ENCODE results near the gene CCDC182.

DNA sequence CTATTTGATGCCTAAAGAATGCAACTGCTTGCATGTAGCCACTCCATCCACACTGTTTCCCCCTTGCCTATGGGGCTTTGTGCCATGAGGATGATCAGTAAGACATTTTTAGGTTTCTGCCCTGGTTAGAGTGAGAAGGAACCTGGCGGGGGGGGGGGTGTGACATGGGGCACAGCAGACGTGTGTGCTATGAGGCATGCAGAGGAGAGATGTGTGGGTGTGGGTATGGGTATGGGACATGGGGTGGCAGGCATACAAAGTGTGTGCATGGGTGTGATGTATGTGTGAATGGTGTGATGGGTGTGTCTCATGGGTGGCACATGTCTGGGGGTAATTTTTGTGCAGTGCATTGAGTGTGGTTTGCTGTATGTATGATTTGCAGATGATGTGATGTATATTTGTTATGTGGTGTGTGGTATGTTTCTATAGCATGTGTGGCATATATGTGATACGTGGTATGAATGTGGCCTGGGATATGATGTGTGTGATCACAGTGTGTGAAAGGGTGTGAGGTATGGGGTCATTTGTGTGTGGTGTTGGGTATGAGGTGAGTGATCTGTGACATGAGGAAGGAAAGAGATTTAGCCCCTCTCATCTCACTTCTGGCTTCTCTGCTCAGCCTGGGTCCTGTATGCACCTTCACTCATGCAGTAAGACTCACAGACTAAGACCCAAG, 14.9 kb downstream of the CCDC182 start:
- TF ChIP-seq, protein P1, sequence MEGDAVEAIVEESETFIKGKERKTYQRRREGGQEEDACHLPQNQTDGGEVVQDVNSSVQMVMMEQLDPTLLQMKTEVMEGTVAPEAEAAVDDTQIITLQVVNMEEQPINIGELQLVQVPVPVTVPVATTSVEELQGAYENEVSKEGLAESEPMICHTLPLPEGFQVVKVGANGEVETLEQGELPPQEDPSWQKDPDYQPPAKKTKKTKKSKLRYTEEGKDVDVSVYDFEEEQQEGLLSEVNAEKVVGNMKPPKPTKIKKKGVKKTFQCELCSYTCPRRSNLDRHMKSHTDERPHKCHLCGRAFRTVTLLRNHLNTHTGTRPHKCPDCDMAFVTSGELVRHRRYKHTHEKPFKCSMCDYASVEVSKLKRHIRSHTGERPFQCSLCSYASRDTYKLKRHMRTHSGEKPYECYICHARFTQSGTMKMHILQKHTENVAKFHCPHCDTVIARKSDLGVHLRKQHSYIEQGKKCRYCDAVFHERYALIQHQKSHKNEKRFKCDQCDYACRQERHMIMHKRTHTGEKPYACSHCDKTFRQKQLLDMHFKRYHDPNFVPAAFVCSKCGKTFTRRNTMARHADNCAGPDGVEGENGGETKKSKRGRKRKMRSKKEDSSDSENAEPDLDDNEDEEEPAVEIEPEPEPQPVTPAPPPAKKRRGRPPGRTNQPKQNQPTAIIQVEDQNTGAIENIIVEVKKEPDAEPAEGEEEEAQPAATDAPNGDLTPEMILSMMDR (IDR thresholded peaks at IDR 0.05; ENCODE audit: borderline replicate concordance, extremely low read depth, low read length, poor library complexity, severe bottlenecking) = no peak
- no peak for TF ChIP-seq EZH2 (IDR thresholded peaks at IDR 0.05; ENCODE audit: borderline replicate concordance, low read depth, low read length, severe bottlenecking)

Data from DND-41 (cell line).